K562 (cell line): Measurements from ENCODE around the gene TXNIP. TPM values are rescaled to one million over a fixed set of nuclear protein-coding genes. Genes with fewer than 3 reads are reported as not detected.

Source experiments
- BHLHE40 ChIP-seq: IDR thresholded peaks from 2 replicates; pipeline ENCODE4 v1.6.1; 2011; ENCODE audit warnings: low read length, improper control_type of control experiment
- CHD1 ChIP-seq: fragments of 200-600 bp; sonication (generic); IDR thresholded peaks from one replicate; pipeline ENCODE4 v1.6.1; 2012; ENCODE audit warnings: mild to moderate bottlenecking, moderate library complexity, low read length, inconsistent platforms
- IRF2 ChIP-seq: sonication (generic); formaldehyde crosslinking; IDR thresholded peaks from 2 replicates; pipeline ENCODE4 v1.8.1; 2022; ENCODE audit warnings: mild to moderate bottlenecking, missing genetic modification reagents
- MIER1 ChIP-seq: fragments of 450-650 bp; IDR thresholded peaks from 2 replicates; pipeline ENCODE4 v1.6.1; 2016; ENCODE audit warnings: antibody characterized with exemption, mild to moderate bottlenecking, low read depth
- MNT ChIP-seq, 2 experiments: fragments of 450-650 bp; conservative IDR thresholded peaks; 2 replicates each; pipeline ENCODE4 v1.6.1; 2017; ENCODE audit warnings: mild to moderate bottlenecking in 2 of 2, moderate library complexity in 2 of 2
- MXD1 ChIP-seq: fragments of 250-450 bp; sonication (Bioruptor Pico); IDR thresholded peaks from 2 replicates; pipeline ENCODE4 v1.8.0; 2021; ENCODE audit warnings: borderline replicate concordance, mild to moderate bottlenecking, moderate library complexity; ENCODE audit not compliant: poor library complexity, severe bottlenecking
- NR4A1 ChIP-seq, 2 experiments: fragments of 250-450 bp in 1 of 2; fragments of 450-650 bp in 1 of 2; sonication (Bioruptor Pico) in 1 of 2; IDR thresholded peaks; 2 replicates each; pipeline versions ENCODE4 v1.4.0 to v1.6.1; 2016 to 2020; ENCODE audit warnings: mild to moderate bottlenecking in 2 of 2, missing compliant biosample characterization in 1 of 2, missing genetic modification characterization in 1 of 2, moderate library complexity in 1 of 2
- REST ChIP-seq, 2 experiments: fragments of 450-650 bp; formaldehyde crosslinking in 1 of 2; IDR thresholded peaks; 2 replicates each; pipeline versions ENCODE4 v1.4.0 to v1.6.1; 2014 to 2020; ENCODE audit warnings: mild to moderate bottlenecking in 2 of 2, borderline replicate concordance in 1 of 2, low read depth in 1 of 2
- RNF2 ChIP-seq: sonication (generic); IDR thresholded peaks from 2 replicates; pipeline ENCODE4 v1.6.1; 2016
- TCFL5 ChIP-seq: fragments of 250-450 bp; sonication (Bioruptor Pico); conservative IDR thresholded peaks from 2 replicates; pipeline ENCODE4 v1.6.1; 2021; ENCODE audit warnings: mild to moderate bottlenecking, moderate library complexity, matching md5 sums
- TRIM24 ChIP-seq, 2 experiments: fragments of 450-650 bp; IDR thresholded peaks; 2 replicates each; pipeline ENCODE4 v1.6.1; 2016
- ZBTB7A ChIP-seq: IDR thresholded peaks from 2 replicates; pipeline ENCODE4 v1.6.1; 2011; ENCODE audit warnings: low read depth, mild to moderate bottlenecking, low read length, moderate library complexity, borderline replicate concordance; ENCODE audit not compliant: control insufficient read depth
- ZFPM2 ChIP-seq: fragments of 250-450 bp; sonication (Bioruptor Pico); IDR thresholded peaks from 2 replicates; pipeline ENCODE4 v1.5.1; 2022; ENCODE audit warnings: mild to moderate bottlenecking
- ZNF431 ChIP-seq: sonication (generic); formaldehyde crosslinking; IDR thresholded peaks from 2 replicates; pipeline ENCODE4 v1.8.0; 2022; ENCODE audit warnings: mild to moderate bottlenecking, missing genetic modification reagents
- ZNF449 ChIP-seq: fragments of 250-450 bp; sonication (Bioruptor Pico); IDR thresholded peaks from 2 replicates; pipeline ENCODE4 v1.8.0; 2022; ENCODE audit warnings: moderate library complexity, mild to moderate bottlenecking, inconsistent platforms
- polyA plus RNA-seq, 8 experiments: library from polyadenylated mRNA; depleted of rRNA in 4 of 8; stranded (reverse) in 5 of 8; unstranded in 3 of 8; fragments of >200 nt; fragmentation: Nextera tagmentation in 2 of 8; fragmentation: Illumina TruSeq in 1 of 8; extraction: Ambion mirVana in 2 of 8; extraction: Trizol in 1 of 8; gene quantifications; 2 replicates each; pipeline versions ENCODE4 v1.2.1 to v1.2.3, GENCODE V29; 2011 to 2014; ENCODE audit warnings: inconsistent platforms in 1 of 8, missing spikeins in 1 of 8
- total RNA-seq, 7 experiments: library from RNA; depleted of rRNA in 6 of 7; stranded (reverse); fragments of >200 nt in 6 of 7; fragmentation: Illumina TruSeq in 2 of 7; extraction: Trizol in 2 of 7; gene quantifications; 2 replicates each; pipeline versions ENCODE4 v1.2.1 to v1.2.3, GENCODE V29; 2011 to 2021; ENCODE audit warnings: low replicate concordance in 1 of 7

Gene TXNIP
- total and polyA plus RNA-seq, 9 of the 15 experiments (the other 6 are each of a cell fraction or from before 2014, with no cell fraction given) = 120 to 499 (median 257) TPM

GRCh38 chr1:145964328-145965118 lies 31.9 kb downstream of the TXNIP start, which contains the start of the genes ANKRD34A and POLR3GL (continued):
- TF ChIP-seq REST (IDR thresholded peaks at IDR 0.05; ENCODE audit: borderline replicate concordance) (no peak), REST (CRISPR knock-in tag; IDR thresholded peaks at IDR 0.05; ENCODE audit: low read depth) (no peak), ZBTB7A (peak; percentile 71; the same call in 1 of the 2 replicates), BHLHE40 (peak; percentile 83), CHD1 (no peak), MNT (conservative IDR thresholded peaks at IDR 0.05) (peak; percentile 15 to 53; a peak in 1 of 4 replicates), NR4A1 (CRISPR knock-in tag; IDR thresholded peaks at IDR 0.05) (no peak), NR4A1 (tag; IDR thresholded peaks at IDR 0.05) (no peak), ZFPM2 (CRISPR knock-in tag) (no peak), MXD1 (CRISPR knock-in tag) (no peak), RNF2 (peak; percentile 31; the same call in 1 of the 2 replicates), TRIM24 (IDR thresholded peaks at IDR 0.05) (no peak), ZNF449 (CRISPR knock-in tag) (peak; percentile 80; the same call in 1 of the 2 replicates), ZNF431 (CRISPR knock-in tag) (no peak), MIER1 (no peak), TCFL5 (CRISPR knock-in tag) (no peak), IRF2 (CRISPR knock-in tag) (no peak)
